Effector memory CD8-positive, alpha-beta T cell (primary cell): ENCODE results near the gene SLC38A3.
"Not testable (repeated sequence)": the region's sequence is repeated elsewhere in the genome, so short reads cannot be mapped to it uniquely, and the experiment has no call there.

Source experiments
- ATAC-seq: fragments of 150-1000 bp; cut with Tn5 transposase; replicated peaks from 2 replicates; pipeline ENCODE4 v1.10.0; 2021; ENCODE audit warnings: mild to moderate bottlenecking, moderate library complexity
- DNase-seq, 3 experiments: peaks; one replicate each; pipeline ENCODE4 v3.0.0; 2021
- H3K27ac Mint-ChIP-seq, 2 donors: one replicate each; pipeline ENCODE4 v1.8.0; 2022; ENCODE audit warnings: mild to moderate bottlenecking in 2 of 2, mixed read lengths in 2 of 2, moderate library complexity in 2 of 2
- H3K27me3 Mint-ChIP-seq, 2 donors: one replicate each; pipeline ENCODE4 v1.8.0; 2022; ENCODE audit warnings: mixed read lengths in 2 of 2
- H3K36me3 Mint-ChIP-seq: one replicate; pipeline ENCODE4 v1.8.0; 2022; ENCODE audit warnings: mild to moderate bottlenecking, moderate library complexity, mixed read lengths; ENCODE audit not compliant: insufficient read depth
- H3K4me1 Mint-ChIP-seq, 2 donors: one replicate each; pipeline ENCODE4 v1.8.0; 2022; ENCODE audit warnings: low read depth in 2 of 2, mixed read lengths in 2 of 2
- H3K4me3 Mint-ChIP-seq, 2 donors: one replicate each; pipeline ENCODE4 v1.8.0; 2022; ENCODE audit warnings: mild to moderate bottlenecking in 2 of 2, mixed read lengths in 2 of 2, moderate library complexity in 2 of 2
- H3K9me3 Mint-ChIP-seq, 2 donors: one replicate each; pipeline ENCODE4 v1.8.0; 2022; ENCODE audit warnings: mixed read lengths in 2 of 2

The SLC38A3 gene

GRCh38 chr3:50228184-50228763 lies 23.2 kb downstream of the SLC38A3 start:
- H3K36me3 Mint-ChIP-seq, result peaks cover 12% of the 10 kb centered on the region
- H3K4me3 Mint-ChIP-seq, result peak overlapping the region; percentile 88 to 98
- H3K27me3 Mint-ChIP-seq, ATAC-seq, H3K9me3 Mint-ChIP-seq, DNase-seq: not testable (repeated sequence)
- H3K4me1 Mint-ChIP-seq, result peaks cover 18 to 23% of the 10 kb centered on the region in 2 donors
- H3K27ac Mint-ChIP-seq, result peak overlapping the region in 1 of 2 donors; percentile 85

- no peaks in the 10 kb centered on the region for H3K27me3 Mint-ChIP-seq
- H3K36me3 Mint-ChIP-seq, result peaks cover 12% of the 10 kb centered on the region
- peaks cover 18 to 25% of the 10 kb centered on the region in 2 donors for H3K4me1 Mint-ChIP-seq
- H3K4me3 Mint-ChIP-seq, result peak overlapping the region in 1 of 2 donors; percentile 38
- ATAC-seq (no peak), DNase-seq (no peak)
- H3K27ac Mint-ChIP-seq, result no peak overlapping the region
- no peaks in the 10 kb centered on the region for H3K9me3 Mint-ChIP-seq
Measured at GRCh38 chr3:50229490-50229889, 24.4 kb downstream of the SLC38A3 start.

- no peaks in the 10 kb centered on the region for H3K27me3 Mint-ChIP-seq
- peaks cover 10% of the 10 kb centered on the region for H3K36me3 Mint-ChIP-seq
- DNase-seq (no peak), ATAC-seq (no peak)
- peaks cover 18 to 25% of the 10 kb centered on the region in 2 donors for H3K4me1 Mint-ChIP-seq
- no peak overlapping the region for H3K27ac Mint-ChIP-seq
- no peak overlapping the region for H3K4me3 Mint-ChIP-seq
- H3K9me3 Mint-ChIP-seq, result no peaks in the 10 kb centered on the region
Measured at GRCh38 chr3:50230104-50230793, 25.2 kb downstream of the SLC38A3 start.

GRCh38 chr3:50230794-50231125 lies 25.7 kb downstream of the SLC38A3 start:
- H3K4me1 Mint-ChIP-seq, result peaks cover 23 to 25% of the 10 kb centered on the region in 2 donors

GRCh38 chr3:50231581-50231980 lies 26.5 kb downstream of the SLC38A3 start:
- Mint-ChIP-seq H3K36me3 (peaks cover 17% of the 10 kb centered on the region), H3K27me3 (no peaks in the 10 kb centered on the region), H3K27ac (no peak overlapping the region), H3K4me3 (no peak overlapping the region), H3K9me3 (no peaks in the 10 kb centered on the region), H3K4me1 (peaks cover 19% of the 10 kb centered on the region in 2 donors)
- no peak for ATAC-seq
- DNase-seq, result no peak

More at GRCh38 chr3:50230794-50231125, 25.7 kb downstream of the SLC38A3 start:
- no peak overlapping the region for H3K27ac Mint-ChIP-seq
- peaks cover 11% of the 10 kb centered on the region for H3K36me3 Mint-ChIP-seq
- no peaks in the 10 kb centered on the region for H3K9me3 Mint-ChIP-seq
- H3K4me3 Mint-ChIP-seq, result no peak overlapping the region
- DNase-seq (no peak), ATAC-seq (no peak)
- no peaks in the 10 kb centered on the region for H3K27me3 Mint-ChIP-seq

GRCh38 chr3:50232303-50232702 lies 27.2 kb downstream of the SLC38A3 start:
- Mint-ChIP-seq H3K9me3 (no peaks in the 10 kb centered on the region), H3K27me3 (no peaks in the 10 kb centered on the region), H3K27ac (no peak overlapping the region), H3K36me3 (peaks cover 16% of the 10 kb centered on the region), H3K4me3 (no peak overlapping the region), H3K4me1 (peaks cover 19 to 20% of the 10 kb centered on the region in 2 donors)
- no peak for ATAC-seq
- DNase-seq, result no peak

GRCh38 chr3:50233176-50233575 lies 28.1 kb downstream of the SLC38A3 start:
- Mint-ChIP-seq H3K36me3 (peaks cover 25% of the 10 kb centered on the region), H3K4me3 (peak overlapping the region in 1 of 2 donors; percentile 17), H3K4me1 (peaks cover 17 to 19% of the 10 kb centered on the region in 2 donors), H3K27ac (peak overlapping the region in 1 of 2 donors; percentile 59), H3K9me3 (no peaks in the 10 kb centered on the region), H3K27me3 (no peaks in the 10 kb centered on the region)
- DNase-seq, result no peak
- no peak for ATAC-seq

GRCh38 chr3:50235716-50236483 lies 30.8 kb downstream of the SLC38A3 start, which contains the start of gene GNAI2:
GNAI2 (plus strand) TSS chr3:50236204; CDS start chr3:50236336, 132 bp downstream.
- H3K36me3 Mint-ChIP-seq, result peaks cover 27% of the 10 kb centered on the region
- H3K27ac Mint-ChIP-seq, result peak within 1 kb of the TSS; percentile 94 to 95
- no peaks in the 10 kb centered on the region for H3K27me3 Mint-ChIP-seq
- no peaks in the 10 kb centered on the region for H3K9me3 Mint-ChIP-seq
- DNase-seq (peak; percentile 97 to 99 (median 98)), ATAC-seq (peak; percentile 87)
- H3K4me3 Mint-ChIP-seq, result peak within 1 kb of the TSS; percentile 99 to 100
- H3K4me1 Mint-ChIP-seq, result peaks cover 35 to 36% of the 10 kb centered on the region in 2 donors

- peak overlapping the region; percentile 99 to 100 for H3K4me3 Mint-ChIP-seq
- no peaks in the 10 kb centered on the region for H3K9me3 Mint-ChIP-seq
- DNase-seq (no peak), ATAC-seq (no peak)
- H3K27ac Mint-ChIP-seq, result peak overlapping the region; percentile 94 to 95
- no peaks in the 10 kb centered on the region for H3K27me3 Mint-ChIP-seq
- H3K4me1 Mint-ChIP-seq, result peaks cover 40 to 42% of the 10 kb centered on the region in 2 donors
- peaks cover 28% of the 10 kb centered on the region for H3K36me3 Mint-ChIP-seq
Measured at GRCh38 chr3:50236484-50237132, 31.5 kb downstream of the SLC38A3 start.

GRCh38 chr3:50237133-50237651 lies 32.1 kb downstream of the SLC38A3 start:
- ATAC-seq (no peak), DNase-seq (peak in 2 of 3 experiments; percentile 24 to 30)
- Mint-ChIP-seq H3K4me3 (peak overlapping the region; percentile 99 to 100), H3K27ac (peak overlapping the region; percentile 94 to 95), H3K27me3 (no peaks in the 10 kb centered on the region), H3K9me3 (no peaks in the 10 kb centered on the region), H3K36me3 (peaks cover 31% of the 10 kb centered on the region), H3K4me1 (peaks cover 46 to 48% of the 10 kb centered on the region in 2 donors)

GRCh38 chr3:50237754-50238548 lies 32.9 kb downstream of the SLC38A3 start:
- Mint-ChIP-seq H3K9me3 (no peaks in the 10 kb centered on the region), H3K27me3 (no peaks in the 10 kb centered on the region), H3K36me3 (peaks cover 35% of the 10 kb centered on the region), H3K27ac (peak overlapping the region; percentile 94 to 95), H3K4me1 (peaks cover 51 to 55% of the 10 kb centered on the region in 2 donors), H3K4me3 (peak overlapping the region; percentile 99 to 100)
- ATAC-seq (peak; percentile 53), DNase-seq (peak; percentile 79 to 81 (median 80))

- H3K36me3 Mint-ChIP-seq, result peaks cover 37% of the 10 kb centered on the region
- H3K27me3 Mint-ChIP-seq, result no peaks in the 10 kb centered on the region
- peak overlapping the region; percentile 99 to 100 for H3K4me3 Mint-ChIP-seq
- peak overlapping the region; percentile 94 to 95 for H3K27ac Mint-ChIP-seq
- no peaks in the 10 kb centered on the region for H3K9me3 Mint-ChIP-seq
- peaks cover 56 to 59% of the 10 kb centered on the region in 2 donors for H3K4me1 Mint-ChIP-seq
- ATAC-seq (no peak), DNase-seq (no peak)
Measured at GRCh38 chr3:50238549-50239026, 33.5 kb downstream of the SLC38A3 start.
